Prostate gland (tissue), 2 donors: Measurements from ENCODE around the gene ADRA2B. TPM values are rescaled to one million over a fixed set of nuclear protein-coding genes. Genes with fewer than 3 reads are reported as not detected.
"Not testable (repeated sequence)": the region's sequence is repeated elsewhere in the genome, so short reads cannot be mapped to it uniquely, and the experiment has no call there.

Experiments used
- DNase-seq: peaks from one replicate; pipeline ENCODE4 v3.0.0-alpha.2; 2019; ENCODE audit warnings: low spot score
- H3K27ac ChIP-seq, 2 donors: fragments of 200-600 bp; sonication (generic); 2 replicates each; pipeline ENCODE4 v1.5.1; 2017 to 2019
- H3K27me3 ChIP-seq: fragments of 200-600 bp; sonication (generic); replicated peaks from 2 replicates; pipeline ENCODE4 v1.5.1; 2019; ENCODE audit not compliant: insufficient read depth
- H3K36me3 ChIP-seq, 2 donors: fragments of 200-600 bp; sonication (generic); 1 replicate in 1 of 2; 2 replicates in 1 of 2; pipeline versions ENCODE4 v1.5.1 to v1.8.1; 2017 to 2019
- H3K4me1 ChIP-seq: fragments of 200-600 bp; sonication (generic); replicated peaks from 2 replicates; pipeline ENCODE4 v1.5.1; 2019
- H3K4me3 ChIP-seq, 2 donors: fragments of 200-600 bp; sonication (generic); 2 replicates each; pipeline ENCODE4 v1.5.1; 2017 to 2019
- H3K9me3 ChIP-seq: fragments of 200-600 bp; sonication (generic); 2 replicates; pipeline ENCODE4 v1.5.1; 2017
- POLR2A ChIP-seq: fragments of 450-650 bp; IDR thresholded peaks from one replicate; pipeline ENCODE4 v1.6.1; 2016; ENCODE audit warnings: antibody characterized with exemption, mild to moderate bottlenecking
- POLR2AphosphoS5 ChIP-seq: sonication (generic); formaldehyde crosslinking; IDR thresholded peaks from one replicate; pipeline ENCODE4 v1.6.1; 2017; ENCODE audit warnings: antibody characterized with exemption
- WGBS: methylation state at CpG from one replicate; pipeline ENCODE4 v1.1.5; 2018; 5-methylcytosine and 5-hydroxymethylcytosine counted together
- intact Hi-C: fragments of 100-400 bp; cut with DNase I; formaldehyde crosslinking; loops from one replicate; pipeline ENCODE4 v1.14.2; 2022
- total RNA-seq, 2 donors: library from RNA; depleted of rRNA; stranded (reverse); fragments of >200 nt; gene quantifications; one replicate each; pipeline ENCODE4 v1.1.0, GENCODE V29; 2016
- TF ChIP-seq, protein P1 (sequence below), 4 experiments: fragments of 200-600 bp in 2 of 4; fragments of 450-650 bp in 2 of 4; sonication (generic) in 2 of 4; IDR thresholded peaks; 1 replicate in 3 of 4; 2 replicates in 1 of 4; pipeline ENCODE4 v1.5.1; 2016 to 2019; ENCODE audit warnings: antibody characterized with exemption in 4 of 4, mild to moderate bottlenecking in 2 of 4, moderate library complexity in 2 of 4

Gene ADRA2B
- total RNA-seq, 2 donors from 2014 or later: 0.23 to 5.0 TPM

DNA sequence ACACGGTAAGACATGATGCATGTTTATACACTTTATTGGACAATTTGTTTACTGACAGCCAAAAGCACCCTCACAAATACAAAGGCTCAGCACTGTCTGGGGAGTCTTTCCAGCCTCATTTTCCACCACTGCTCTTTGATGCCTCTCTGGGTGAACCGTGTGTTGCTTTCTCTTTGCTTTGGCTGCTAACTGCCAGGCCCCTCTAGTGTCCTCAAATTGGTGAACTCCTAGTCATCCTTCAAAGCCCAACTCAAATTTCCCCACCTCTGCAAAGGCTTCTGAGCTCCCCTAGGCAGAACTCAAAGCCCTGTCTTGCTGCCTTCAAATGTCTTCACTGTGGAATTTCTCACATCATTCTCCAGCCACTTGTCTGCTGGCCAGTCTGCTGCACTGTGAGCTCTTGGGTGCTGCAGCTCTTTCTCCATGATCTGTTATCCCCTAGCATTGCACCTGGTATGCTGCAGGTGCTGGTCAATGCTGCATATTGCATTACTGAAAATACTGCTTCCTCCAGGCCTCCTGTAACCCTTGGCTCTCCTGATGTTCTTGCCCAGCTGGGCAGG, 49.2 kb downstream of the ADRA2B start:
- H3K4me1 ChIP-seq, H3K9me3 ChIP-seq, DNase-seq, H3K36me3 ChIP-seq, H3K27ac ChIP-seq, H3K4me3 ChIP-seq, H3K27me3 ChIP-seq, intact Hi-C loops: not testable (repeated sequence)
- 75% methylated on average over 2 of the region's 2 CpGs for WGBS

DNA sequence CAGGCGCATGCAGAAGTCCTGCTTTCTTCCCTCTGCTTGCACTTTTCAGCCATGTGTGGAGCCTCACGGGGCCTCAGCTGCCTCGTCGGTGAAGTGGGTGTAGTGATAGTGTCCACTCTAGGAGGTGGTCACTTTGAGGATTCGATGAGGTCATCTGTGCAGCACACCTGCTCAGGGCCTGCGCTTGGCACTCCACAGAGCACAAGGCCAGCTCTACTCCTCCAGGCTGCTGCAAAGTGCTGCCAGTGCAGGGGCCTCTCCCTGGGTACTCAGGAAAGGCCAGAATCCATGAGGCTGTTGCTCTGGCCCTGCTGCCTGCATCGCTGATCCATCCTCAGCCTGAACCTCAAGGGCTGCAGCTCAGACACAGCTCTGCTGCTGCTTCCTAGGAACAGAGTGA, 49.9 kb downstream of the ADRA2B start:
- H3K4me1 ChIP-seq, H3K4me3 ChIP-seq, H3K9me3 ChIP-seq, H3K36me3 ChIP-seq, intact Hi-C loops, H3K27me3 ChIP-seq, DNase-seq, H3K27ac ChIP-seq: not testable (repeated sequence)
- 91% methylated on average over 7 of the region's 7 CpGs for WGBS

DNA sequence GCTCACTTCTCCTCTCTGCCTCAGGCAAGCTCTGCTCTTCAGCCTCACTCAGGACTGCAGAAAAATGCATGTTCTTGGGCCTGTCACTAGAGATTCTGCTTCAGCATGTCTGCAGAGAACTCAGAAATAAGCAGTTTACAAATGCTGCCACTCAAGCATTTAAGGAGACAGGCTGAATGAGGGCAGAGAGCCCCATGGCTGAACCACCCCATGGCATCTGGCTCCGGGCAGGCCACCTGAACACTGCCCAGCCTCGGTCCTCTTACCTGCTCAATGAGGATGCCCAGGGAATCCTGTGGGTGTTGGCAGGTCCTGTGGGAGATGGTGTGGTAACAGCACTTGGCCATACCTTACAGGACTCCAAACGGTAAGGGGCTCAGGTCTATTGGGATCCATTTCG, 50.4 kb downstream of the ADRA2B start:
- H3K4me3 ChIP-seq, intact Hi-C loops, DNase-seq, H3K4me1 ChIP-seq, H3K27me3 ChIP-seq, H3K9me3 ChIP-seq, H3K36me3 ChIP-seq, H3K27ac ChIP-seq: not testable (repeated sequence)
- 89% methylated on average over 4 of the region's 4 CpGs for WGBS

DNA sequence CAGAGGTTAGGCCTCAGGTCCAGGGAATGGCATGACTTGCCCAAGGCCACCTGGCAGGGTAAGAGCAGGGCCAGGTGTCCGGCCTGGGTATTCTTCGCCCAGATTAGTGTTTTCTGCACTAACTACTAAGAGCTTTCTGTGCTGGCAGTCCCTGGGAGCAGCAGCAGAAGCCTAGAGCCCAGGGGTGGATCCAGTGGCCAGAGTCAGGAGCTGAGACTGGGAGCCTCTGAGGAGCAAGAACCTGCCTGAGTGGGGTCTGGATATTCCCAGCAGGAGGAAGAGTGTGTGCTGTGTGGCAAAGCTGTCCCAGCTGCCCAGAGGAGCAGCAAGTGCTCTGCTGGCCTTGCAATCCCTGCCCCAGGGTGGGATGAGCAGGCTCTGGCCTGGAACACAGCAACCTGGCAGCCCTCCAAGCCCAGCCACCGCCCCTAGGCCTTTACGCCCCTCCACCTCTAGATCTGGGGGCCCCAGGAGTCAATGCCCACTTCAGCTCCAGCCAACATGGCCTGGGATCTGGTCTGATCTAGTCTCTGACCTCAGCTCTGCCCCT, 50.9 kb downstream of the ADRA2B start:
- no peaks in the 10 kb centered on the region for H3K9me3 ChIP-seq
- intact Hi-C loops: no loop called here
- no peak for TF ChIP-seq POLR2A
- TF ChIP-seq, protein P1, sequence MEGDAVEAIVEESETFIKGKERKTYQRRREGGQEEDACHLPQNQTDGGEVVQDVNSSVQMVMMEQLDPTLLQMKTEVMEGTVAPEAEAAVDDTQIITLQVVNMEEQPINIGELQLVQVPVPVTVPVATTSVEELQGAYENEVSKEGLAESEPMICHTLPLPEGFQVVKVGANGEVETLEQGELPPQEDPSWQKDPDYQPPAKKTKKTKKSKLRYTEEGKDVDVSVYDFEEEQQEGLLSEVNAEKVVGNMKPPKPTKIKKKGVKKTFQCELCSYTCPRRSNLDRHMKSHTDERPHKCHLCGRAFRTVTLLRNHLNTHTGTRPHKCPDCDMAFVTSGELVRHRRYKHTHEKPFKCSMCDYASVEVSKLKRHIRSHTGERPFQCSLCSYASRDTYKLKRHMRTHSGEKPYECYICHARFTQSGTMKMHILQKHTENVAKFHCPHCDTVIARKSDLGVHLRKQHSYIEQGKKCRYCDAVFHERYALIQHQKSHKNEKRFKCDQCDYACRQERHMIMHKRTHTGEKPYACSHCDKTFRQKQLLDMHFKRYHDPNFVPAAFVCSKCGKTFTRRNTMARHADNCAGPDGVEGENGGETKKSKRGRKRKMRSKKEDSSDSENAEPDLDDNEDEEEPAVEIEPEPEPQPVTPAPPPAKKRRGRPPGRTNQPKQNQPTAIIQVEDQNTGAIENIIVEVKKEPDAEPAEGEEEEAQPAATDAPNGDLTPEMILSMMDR (IDR thresholded peaks at IDR 0.05): no peak
- TF ChIP-seq POLR2AphosphoS5: no peak
- H3K4me1 ChIP-seq: no peaks in the 10 kb centered on the region
- H3K27ac ChIP-seq: no peak overlapping the region
- no peak for DNase-seq
- no peaks in the 10 kb centered on the region for H3K36me3 ChIP-seq
- 94% methylated on average over 4 of the region's 4 CpGs for WGBS
- no peak overlapping the region for H3K4me3 ChIP-seq
- H3K27me3 ChIP-seq: no peaks in the 10 kb centered on the region

DNA sequence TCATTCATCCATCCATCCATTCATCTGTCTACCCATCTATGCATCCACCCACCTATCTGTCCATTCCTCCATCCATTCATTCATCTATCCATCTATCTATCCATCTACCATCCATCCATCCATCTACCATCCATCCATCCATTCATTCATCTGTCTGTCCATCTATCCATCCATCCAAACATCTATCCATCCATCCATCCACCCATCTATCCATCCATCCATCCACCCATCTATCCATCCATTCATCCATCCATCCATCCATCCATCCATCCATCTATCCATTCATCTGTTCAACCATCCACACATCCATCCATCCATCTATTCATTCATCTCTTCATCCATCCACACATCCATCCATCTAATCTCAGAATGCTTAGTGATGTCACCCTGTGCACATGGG, 51.6 kb downstream of the ADRA2B start:
- intact Hi-C loops: not testable (repeated sequence)

DNA sequence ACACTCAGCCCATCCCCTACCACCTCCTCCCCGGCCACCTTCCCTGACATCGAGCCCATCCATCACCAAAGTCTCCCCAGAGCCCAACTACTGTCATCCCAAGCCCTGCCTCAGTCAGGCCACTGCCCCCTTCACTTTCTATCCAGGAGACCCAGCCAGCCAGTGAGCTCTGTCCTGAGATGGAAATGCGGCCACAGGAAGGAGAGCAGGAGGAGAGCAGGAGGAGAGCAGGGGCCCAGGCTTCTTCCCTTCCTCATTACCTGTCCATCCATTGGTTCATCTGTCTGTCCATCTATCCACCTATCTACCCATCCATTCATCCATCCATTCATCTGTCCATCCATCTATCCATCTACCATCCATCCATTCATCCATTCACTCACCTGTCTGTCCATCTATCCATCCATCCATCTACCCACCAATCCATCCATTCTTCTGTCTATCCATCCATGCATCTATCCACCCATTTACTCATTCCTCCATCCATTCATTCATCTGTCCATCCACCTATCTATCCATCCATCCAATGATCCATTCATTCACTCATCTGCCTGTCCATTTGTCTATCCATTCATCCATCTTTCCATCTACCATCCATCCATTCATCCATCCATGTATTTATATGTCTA, 52.2 kb downstream of the ADRA2B start:
- H3K4me3 ChIP-seq, H3K36me3 ChIP-seq, H3K27me3 ChIP-seq, H3K27ac ChIP-seq, H3K4me1 ChIP-seq, DNase-seq, H3K9me3 ChIP-seq, intact Hi-C loops: not testable (repeated sequence)
- 84% methylated on average over 1 of the region's 3 CpGs for WGBS

More for the DNA sequence above, 51.6 kb downstream of the ADRA2B start:
- not testable (repeated sequence) for H3K4me1 ChIP-seq, H3K36me3 ChIP-seq, H3K4me3 ChIP-seq, H3K27ac ChIP-seq, DNase-seq, H3K27me3 ChIP-seq, H3K9me3 ChIP-seq

DNA sequence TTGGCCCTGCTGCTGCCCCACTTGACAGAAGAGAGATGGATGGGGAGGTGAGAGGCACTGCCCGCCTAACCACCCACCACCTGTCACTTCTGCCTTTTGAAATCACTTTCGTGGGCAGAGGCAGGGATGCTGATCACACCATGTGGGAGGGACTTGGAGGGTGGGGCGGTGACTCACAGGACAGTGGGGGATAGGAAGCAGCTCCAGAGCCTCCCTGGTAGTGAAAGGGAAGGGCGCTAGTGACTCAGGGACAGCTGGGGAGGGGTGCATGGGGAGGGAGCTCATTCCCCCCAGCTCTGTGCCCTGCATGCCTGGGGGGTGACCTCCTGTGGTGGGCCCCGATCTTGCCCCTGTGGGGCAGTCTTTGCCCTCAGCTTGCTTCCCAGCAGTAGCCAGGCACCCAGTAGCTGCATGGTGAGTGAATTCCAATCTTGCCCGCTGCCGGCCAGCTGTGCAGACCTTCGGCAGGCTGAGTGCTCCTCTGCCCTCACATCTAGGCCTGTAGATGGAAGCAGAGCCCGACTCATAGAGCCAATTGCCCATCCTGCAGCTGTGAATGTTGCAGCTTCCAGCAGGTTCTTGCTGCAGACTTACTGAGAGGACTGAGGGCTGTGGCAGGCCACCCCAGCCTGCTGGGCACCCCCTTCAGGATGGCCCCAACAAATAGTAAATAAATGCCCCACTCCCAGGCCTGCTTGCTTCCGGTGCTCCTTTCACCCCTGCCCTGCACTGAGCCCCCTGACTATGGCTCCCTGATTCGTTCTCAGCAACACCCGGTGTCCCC, 53.1 kb downstream of the ADRA2B start:
- DNase-seq, H3K9me3 ChIP-seq, H3K27me3 ChIP-seq, H3K27ac ChIP-seq, H3K36me3 ChIP-seq, intact Hi-C loops, H3K4me3 ChIP-seq, H3K4me1 ChIP-seq: not testable (repeated sequence)
- WGBS: 66% methylated on average over 10 of the region's 12 CpGs
- TF ChIP-seq, protein P1 (IDR thresholded peaks at IDR 0.05): peak in 1 of 4 experiments; percentile 25

Other genes starting within 250 kb of the ADRA2B start
- 100 to 1,000 TPM in 1 of 2 donors, 10 to 100 TPM in 1; 18.9 to 137 TPM for gene ANKRD36C, start 124.7 kb downstream of the ADRA2B start, total RNA-seq
- gene GPAT2, start 81.7 kb downstream of the ADRA2B start, total RNA-seq: 10 to 100 TPM in 1 of 2 donors, under 1 TPM in 1; 0.96 to 19.5 TPM
- gene ASTL, start 21.9 kb upstream of the ADRA2B start, total RNA-seq: under 1 TPM in 1 of 2 donors, not detected in 1; 0.57 TPM
- gene DUSP2, start 28.9 kb upstream of the ADRA2B start, total RNA-seq: 10 to 100 TPM in 1 of 2 donors, 1 to 10 TPM in 1; 5.2 to 45.7 TPM
- 100 to 1,000 TPM in 1 of 2 donors, 10 to 100 TPM in 1; 93.1 to 141 TPM for gene STARD7, start 92.3 kb upstream of the ADRA2B start, total RNA-seq
- gene TMEM127, start 149.4 kb upstream of the ADRA2B start, total RNA-seq: 10 to 100 TPM; 40.4 to 50.4 TPM
- 100 to 1,000 TPM; 108 to 135 TPM for gene CIAO1, start 149.7 kb upstream of the ADRA2B start, total RNA-seq
- gene SNRNP200, start 189.0 kb upstream of the ADRA2B start, total RNA-seq: 100 to 1,000 TPM; 117 to 148 TPM
- gene ITPRIPL1, start 208.7 kb upstream of the ADRA2B start, total RNA-seq: 1 to 10 TPM; 1.8 to 8.9 TPM
- 10 to 100 TPM in 1 of 2 donors, 1 to 10 TPM in 1; 1.2 to 11.2 TPM for gene NCAPH, start 219.2 kb upstream of the ADRA2B start, total RNA-seq